Hepatocyte (in vitro differentiated cells): ENCODE data around the gene STX18.

Experiments used
- CTCF ChIP-seq: fragments of 200-600 bp; sonication (generic); IDR thresholded peaks from 2 replicates; pipeline ENCODE4 v1.5.1; 2016; ENCODE audit warnings: antibody characterized with exemption, mild to moderate bottlenecking; ENCODE audit not compliant: poor library complexity
- EZH2 ChIP-seq: fragments of 200-600 bp; sonication (generic); IDR thresholded peaks from 2 replicates; pipeline ENCODE4 v1.6.1; 2016; ENCODE audit warnings: antibody characterized with exemption, mild to moderate bottlenecking, borderline replicate concordance

DNA sequence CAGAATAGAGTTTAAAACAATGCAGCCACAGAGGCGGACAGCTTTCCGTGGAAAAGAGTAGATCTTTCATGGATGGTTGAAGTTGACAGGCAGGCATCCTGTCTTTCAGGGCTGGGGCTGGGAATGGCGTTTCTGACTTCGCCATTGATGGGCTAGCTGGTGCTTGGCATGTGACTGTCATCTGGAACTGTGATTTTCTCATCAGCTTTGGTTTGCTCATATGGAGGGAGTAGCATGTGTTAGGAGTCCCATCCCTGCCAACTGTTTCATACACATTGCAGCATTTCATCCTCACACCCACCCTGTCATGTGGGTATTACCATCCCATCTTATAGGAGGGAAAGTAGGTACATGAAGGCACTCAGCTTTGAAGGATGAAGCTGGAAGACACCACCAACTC, 49.2 kb upstream of the STX18 start:
- TF ChIP-seq EZH2 = no peak
- TF ChIP-seq CTCF = no peak
